Spleen (tissue), 7 donors: Measurements from ENCODE around the gene CD226.

Source experiments
- CTCF ChIP-seq, 11 experiments: fragments of 200-600 bp in 7 of 11; fragments of 450-650 bp in 4 of 11; sonication (generic) in 4 of 11; IDR thresholded peaks in 8 of 11; conservative IDR thresholded peaks in 3 of 11; 1 replicate in 7 of 11; 2 replicates in 4 of 11; pipeline versions ENCODE4 v1.4.0 to v1.8.0; 2016 to 2021; ENCODE audit warnings: antibody characterized with exemption in 11 of 11, inconsistent platforms in 4 of 11, mild to moderate bottlenecking in 1 of 11
- POLR2A ChIP-seq, 3 donors: fragments of 450-650 bp; IDR thresholded peaks; one replicate each; pipeline ENCODE4 v1.5.1; 2017; ENCODE audit warnings: antibody characterized with exemption in 3 of 3, mild to moderate bottlenecking in 1 of 3
- POLR2AphosphoS5 ChIP-seq, 3 donors: sonication (generic); formaldehyde crosslinking; IDR thresholded peaks; one replicate each; pipeline ENCODE4 v1.5.1; 2017; ENCODE audit warnings: antibody characterized with exemption in 3 of 3
- donor health status: DM: no; HTN: no; CAD: no; lungs with moderate emphysema.
- donor health status: DM: no; HTN: no; CAD: no.
- donor health status: DM: no; HTN: no; CAD: no.

- no peak for TF ChIP-seq CTCF (IDR thresholded peaks at IDR 0.05 in 8 of 11, conservative IDR thresholded peaks at IDR 0.05 in 3 of 11)
- no peak for TF ChIP-seq POLR2AphosphoS5 (IDR thresholded peaks at IDR 0.05)
- no peak for TF ChIP-seq POLR2A (IDR thresholded peaks at IDR 0.05)
Measured at GRCh38 chr18:69987870-69988269, 40.2 kb upstream of the CD226 start.
